GM12872 (cell line): ENCODE results near the gene HSD17B1.

ENCODE experiments used
- CTCF ChIP-seq: IDR thresholded peaks from 3 replicates; pipeline ENCODE4 v1.5.1; 2011; ENCODE audit warnings: low read depth, mild to moderate bottlenecking, low read length, moderate library complexity; ENCODE audit not compliant: insufficient read depth

The HSD17B1 gene

DNA sequence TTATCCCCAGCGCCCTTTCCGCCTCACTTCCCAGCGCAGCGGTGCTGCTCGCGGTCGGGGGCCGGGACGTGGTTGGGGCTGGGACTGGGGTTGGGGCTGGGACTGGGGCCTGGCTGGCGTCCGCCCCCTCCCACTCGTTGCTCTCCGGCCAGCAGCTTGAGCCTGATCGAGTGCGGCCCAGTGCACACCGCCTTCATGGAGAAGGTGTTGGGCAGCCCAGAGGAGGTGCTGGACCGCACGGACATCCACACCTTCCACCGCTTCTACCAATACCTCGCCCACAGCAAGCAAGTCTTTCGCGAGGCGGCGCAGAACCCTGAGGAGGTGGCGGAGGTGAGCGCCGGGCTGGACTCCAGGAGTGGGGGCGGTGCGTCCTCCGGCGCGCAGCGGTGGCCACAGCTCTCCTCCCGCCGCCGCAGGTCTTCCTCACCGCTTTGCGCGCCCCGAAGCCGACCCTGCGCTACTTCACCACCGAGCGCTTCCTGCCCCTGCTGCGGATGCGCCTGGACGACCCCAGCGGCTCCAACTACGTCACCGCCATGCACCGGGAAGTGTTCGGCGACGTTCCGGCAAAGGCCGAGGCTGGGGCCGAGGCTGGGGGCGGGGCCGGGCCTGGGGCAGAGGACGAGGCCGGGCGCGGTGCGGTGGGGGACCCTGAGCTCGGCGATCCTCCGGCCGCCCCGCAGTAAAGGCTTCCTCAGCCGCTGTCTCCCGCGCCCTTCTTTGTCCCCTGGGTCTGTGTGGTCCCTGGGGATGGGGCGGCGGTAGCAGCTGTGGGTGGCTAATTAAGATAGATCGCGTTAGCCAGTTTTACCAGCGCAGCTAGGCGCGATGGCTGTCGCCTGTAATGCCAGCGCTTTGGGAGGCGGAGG is 1.8 kb downstream of the HSD17B1 start:
- TF ChIP-seq CTCF, result no peak

GRCh38 chr17:42555122-42555622 is 2.4 kb downstream of the HSD17B1 start:
- TF ChIP-seq CTCF, result no peak

GRCh38 chr17:42555961-42556617 is 3.4 kb downstream of the HSD17B1 start:
- TF ChIP-seq CTCF, result peak; percentile 25; the same call in 1 of the 3 replicates

GRCh38 chr17:42559075-42559474 is 6.4 kb downstream of the HSD17B1 start:
- no peak for TF ChIP-seq CTCF

- TF ChIP-seq CTCF, result no peak
These were observed 7.5 kb downstream of the HSD17B1 start for GRCh38 chr17:42560246-42560645.

DNA sequence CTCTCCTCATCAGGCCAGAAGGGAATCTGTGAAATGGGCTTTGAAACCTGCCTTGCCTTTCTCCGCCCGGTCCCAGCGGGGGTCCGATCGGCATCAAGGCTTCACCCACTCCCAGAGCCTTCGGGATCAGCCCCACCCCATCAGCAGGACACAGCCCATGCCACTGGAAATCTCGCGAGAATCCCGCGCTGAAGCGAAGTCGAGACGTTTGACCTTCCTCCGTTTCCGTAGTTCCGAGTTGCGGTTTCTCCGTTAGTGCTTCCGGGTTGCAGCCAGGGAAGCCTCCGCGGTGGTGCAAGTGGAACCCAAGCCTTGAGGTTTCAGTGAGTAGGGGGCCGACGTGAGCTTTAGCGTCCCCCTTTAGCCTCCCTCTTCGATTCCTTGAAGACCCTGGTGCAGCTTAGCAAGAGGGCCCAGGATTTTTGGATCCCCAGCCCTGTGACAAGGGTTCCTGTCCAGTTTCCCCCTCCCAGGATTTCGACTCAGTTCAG is 9.2 kb downstream of the HSD17B1 start, which contains the start of gene COASY:
COASY (plus strand) TSS at position 252 of the 491 bp plus-strand sequence. CDS start 475 bp downstream, outside the sequence.
- TF ChIP-seq CTCF, result no peak
